ENCODE measurements around the gene WDFY4.

WDFY4 gene

DNA sequence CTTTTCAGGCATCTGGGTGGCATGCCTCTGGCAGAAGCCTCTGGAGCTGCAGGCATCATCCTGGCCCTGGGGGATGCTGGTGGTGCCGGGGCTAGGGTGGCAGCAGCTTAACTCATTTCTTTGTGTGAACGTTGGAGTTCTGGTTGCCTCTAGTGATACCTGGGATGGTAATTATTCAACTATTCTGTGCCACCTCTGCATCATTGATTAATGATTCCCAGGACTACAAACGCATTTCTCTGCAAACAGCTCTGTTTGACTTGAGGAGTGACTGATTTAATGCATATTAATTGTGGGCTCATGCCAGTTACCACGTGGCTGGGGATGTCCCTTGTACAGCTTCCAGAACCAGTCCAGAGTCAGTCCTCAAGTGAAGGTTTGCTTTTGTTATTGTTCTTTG, 199.0 kb downstream of the WDFY4 start:
- DNase-seq = no peak

DNA sequence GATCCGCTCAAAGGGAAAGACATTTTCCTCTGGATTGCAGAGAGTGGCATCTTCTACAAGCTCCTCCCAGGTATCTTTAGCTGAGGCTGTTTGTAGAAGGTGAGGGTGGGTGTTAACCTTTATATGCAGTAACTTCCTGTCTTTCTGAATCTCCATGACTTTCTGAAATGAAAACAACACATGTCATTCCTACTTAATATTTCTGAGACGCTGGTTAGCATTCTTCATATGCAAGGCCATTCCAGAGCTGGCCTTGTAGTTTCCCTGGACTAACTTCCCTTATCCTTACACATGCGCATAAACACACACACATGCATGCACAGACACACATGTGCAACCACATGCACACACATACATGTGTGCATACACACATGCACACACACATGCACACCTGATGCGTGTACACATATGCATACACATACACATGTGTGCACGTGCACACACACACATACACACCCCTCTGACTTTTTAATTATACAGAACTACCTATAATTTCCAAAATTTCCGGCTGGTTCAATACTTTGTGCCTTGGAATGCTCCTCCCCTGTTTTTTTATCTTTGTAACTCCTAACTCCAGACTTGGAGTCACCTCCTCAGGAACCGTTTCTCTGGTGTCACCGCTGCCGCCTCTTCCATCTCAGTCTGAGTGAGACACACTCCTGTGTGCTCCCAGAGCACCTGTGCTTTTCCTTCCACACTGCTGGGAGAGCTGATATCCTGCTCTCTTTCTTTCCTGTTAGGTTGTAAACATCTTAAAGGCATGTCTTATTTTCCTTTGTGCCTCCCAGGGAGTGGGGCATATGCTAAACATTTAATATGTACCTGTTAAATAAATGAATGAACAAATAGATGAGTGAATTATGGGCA, 199.7 kb downstream of the WDFY4 start:
- DNase-seq = no peak

DNA sequence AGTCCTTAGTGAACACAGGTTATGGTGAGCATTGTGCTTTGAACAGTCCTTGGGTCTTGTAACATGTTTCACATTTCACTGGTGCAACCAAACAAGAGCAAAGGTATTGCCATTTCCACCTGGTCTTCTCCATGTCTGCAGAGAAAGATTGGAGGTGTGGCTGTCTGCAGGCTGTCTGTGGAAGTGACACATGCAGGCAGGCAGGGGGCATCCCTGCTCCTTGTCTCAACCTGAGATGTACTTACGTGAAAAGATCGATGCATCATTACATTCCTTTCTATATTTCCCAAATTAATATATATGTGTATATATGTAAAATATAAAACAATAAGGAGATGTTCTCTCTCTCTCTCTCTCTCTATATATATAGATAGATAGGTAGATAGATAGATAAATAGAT, 200.7 kb downstream of the WDFY4 start:
- DNase-seq = no peak

DNA sequence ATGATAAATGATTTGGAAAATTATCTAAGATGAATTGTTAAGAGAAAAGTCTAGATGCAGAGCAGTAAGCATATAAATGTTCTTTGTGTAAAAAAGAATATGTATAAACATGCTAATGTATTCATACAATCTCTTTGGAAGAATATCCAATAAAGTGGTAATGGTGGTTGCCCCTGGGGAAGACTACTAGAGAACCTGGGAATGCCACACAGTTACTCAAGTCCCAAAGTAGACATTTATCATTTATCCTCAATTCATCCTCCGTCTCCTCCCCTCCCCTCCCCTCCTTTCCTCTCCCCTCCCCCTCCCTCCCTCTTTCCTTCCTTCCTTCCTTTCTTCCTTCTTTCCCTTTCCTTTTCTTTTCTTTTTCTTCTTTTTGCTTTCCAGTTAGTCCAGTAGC, 203.3 kb downstream of the WDFY4 start:
- no peak for DNase-seq

DNA sequence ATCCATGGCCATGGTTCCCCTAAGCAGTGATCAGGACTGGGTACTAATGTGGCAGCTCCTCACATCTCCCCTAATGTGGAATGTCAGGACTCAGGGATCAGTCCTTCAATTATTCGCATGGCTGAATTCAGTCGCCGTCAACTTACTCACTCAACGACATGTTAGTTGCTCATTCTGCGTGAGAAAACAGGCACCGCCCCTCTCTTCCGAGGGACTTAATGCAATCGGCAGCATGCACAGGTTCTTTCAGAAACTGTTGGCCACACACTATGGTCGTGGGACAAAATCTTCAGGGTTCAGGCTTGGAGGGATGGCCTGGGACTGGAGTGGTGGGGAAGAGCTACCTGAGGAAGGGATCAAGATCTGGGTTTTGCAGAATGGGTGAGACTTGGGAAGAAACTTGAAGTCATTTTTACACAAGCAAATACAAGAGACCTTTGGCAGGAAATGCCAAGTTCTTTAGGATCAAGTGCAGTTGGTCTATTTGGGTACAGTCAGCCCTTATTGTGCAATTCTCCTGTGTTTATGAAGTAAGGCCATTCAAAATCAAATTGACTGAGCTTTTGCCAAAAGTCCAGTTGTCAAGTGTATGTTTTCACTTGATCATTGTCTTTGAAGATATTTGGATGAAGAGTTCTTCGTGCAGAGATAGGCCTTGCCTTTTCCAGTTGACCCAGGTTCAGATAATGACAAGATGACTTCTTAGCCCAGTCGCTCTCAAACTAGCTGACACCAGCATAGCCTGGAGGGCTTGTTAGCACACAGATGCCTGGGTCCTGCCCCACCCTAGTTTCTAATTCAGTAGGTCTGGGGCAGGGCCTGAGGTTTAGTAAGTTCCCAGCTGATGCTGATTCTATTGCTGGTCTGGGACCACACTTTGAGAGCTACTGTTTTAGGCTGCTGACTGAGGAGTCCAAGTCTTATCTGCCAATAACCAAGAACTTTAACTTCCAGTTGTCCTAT, 206.5 kb downstream of the WDFY4 start:
- DNase-seq = no peak

DNA sequence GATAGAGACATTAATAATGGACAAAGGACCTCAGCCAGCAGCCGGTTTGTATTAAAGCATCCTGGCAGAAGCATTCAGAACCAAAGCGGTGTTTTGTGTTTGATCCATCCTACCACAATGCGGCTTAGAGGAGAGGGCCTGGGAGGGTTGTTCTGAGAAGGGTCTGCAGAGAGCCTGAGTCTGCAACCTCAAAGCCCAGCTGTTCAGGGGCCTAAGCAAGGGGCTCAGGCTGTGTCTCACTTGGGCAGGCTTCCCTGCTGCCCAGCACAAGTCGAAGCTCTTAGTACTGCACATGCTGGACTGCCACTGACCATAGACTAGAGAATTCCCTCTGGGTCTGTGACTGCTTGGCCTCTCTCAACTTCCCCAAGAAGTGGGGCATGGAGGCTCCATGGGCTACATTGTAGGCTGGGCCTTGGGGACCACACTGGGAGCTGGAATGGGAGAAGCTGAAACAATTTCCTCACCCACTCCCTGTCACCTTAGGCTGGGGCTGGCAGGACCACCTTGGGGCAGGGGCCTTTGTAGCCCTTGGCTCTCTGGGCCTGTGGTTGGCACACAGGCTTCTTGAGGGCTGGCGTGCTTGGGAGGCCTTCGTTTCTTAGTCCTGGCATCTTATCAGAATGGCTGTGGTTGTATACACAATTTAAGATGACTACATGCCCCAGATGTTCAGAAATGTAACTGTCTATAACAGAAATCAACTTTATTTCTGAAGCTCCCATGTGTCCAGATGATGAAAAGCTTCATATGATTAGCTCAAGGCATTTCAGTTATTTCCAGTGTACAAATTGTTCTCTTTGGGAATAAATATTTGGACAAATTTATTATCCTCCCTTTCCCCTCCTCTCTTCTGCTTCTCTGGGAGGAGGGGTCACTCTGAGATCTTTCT, 210.5 kb downstream of the WDFY4 start:
- no peak for DNase-seq

DNA sequence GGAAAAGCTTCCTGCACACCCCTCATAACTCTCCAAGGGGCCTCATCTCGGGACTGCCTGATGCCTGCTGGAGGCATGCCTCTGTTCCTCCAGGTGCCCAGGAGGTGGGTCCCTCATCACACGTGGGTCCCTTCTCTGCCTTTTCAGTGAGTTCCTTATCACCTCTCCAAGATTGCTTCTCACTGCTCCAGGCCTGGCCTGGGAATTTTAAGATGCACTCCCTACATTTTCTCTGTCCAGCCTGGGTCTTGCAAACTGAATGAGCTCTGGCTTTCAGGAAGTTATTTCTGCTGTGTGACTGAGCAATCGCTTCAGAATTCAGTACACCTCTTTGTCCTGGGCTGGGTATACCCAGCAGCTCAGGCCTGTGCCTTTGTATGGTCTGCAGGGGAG, 211.1 kb downstream of the WDFY4 start:
- DNase-seq = no peak

DNA sequence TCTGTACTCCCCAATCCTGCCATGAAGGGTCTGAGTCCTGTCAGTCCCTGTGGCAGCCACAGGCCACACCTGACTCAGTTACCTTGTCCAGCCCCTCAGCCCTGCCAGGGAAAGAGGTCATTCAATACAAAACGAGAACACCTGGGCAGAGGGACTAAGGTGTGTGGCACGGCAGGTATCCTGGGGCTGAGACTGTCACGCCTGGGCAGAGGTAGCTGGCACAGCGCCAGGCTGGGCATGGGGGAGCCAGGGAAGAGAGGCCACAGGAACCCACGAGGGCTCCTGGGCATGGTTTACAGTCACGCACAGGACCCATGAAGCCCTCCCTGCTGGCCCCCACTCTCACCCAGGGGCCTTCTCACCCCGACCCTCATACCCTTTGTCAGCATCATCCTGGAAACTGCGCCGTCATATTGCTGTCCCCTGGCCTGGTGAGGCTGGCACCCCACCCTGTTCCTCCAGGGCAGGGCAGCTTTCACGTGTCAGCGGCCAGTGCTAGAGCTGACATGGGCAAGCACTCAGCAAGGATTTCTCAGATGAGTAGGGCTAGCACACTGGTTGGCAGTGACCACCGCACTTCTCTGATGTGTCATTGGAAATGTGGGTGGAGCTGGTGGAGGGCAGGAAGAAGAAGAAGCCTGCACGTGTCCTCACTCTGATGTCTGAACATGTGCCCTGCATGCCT, 212.2 kb downstream of the WDFY4 start:
- no peak for DNase-seq

DNA sequence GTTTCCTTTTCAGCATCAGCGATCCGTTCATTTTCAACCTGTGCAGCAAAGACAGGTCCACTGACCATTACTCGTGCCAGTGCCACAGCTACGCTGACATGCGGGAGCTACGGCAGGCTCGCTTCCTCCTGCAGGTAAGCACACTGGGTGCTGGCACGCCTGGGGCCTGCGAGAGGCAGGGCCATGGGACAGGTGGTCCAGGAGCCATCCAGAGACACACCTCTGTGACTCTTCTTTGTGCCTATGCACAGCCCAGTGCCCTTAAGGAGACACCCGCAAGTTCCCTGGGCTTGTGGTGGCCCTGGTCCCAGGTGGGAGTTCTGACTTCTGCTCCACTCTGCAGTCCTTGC, 212.7 kb downstream of the WDFY4 start:
- DNase-seq = no peak

DNA sequence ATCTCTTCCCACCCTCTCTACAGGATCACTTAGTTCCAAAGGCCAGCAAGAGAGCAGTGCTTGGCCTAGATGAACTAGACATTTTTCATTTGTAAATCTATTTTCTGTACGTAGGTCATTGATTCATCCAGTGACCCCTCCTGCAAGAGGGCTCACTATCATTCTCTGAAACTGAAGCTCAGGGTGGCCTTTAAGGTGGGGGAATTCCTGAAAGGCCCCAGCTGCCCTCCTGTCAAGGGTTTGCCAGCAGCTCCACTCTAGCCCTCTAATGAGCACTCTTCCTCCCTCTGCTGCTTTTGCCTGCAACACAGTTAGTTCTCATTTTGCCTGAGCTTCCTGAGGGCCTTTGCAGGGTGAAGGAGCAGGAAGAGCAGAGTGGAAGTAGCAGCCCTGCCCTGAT, 213.8 kb downstream of the WDFY4 start:
- DNase-seq = no peak

DNA sequence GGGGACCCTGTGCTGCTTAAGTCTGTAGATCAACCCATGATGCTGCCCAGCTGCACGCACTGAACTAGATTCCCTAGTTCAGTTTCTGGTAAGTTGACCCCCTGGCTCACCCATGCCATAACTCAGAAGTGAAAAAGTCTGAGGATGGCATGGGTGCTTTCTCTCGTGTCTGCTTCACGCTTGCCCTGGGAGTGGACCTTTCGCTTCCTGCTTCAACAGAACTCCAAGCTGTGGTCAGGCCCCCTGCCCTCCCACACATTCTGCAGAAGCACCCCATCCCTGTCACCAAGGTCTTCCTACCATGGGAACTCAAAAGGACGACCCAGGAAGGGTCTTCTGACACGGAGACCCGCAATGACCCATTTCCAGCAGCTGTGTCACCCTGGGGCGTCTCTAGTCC, 215.1 kb downstream of the WDFY4 start:
- no peak for DNase-seq

DNA sequence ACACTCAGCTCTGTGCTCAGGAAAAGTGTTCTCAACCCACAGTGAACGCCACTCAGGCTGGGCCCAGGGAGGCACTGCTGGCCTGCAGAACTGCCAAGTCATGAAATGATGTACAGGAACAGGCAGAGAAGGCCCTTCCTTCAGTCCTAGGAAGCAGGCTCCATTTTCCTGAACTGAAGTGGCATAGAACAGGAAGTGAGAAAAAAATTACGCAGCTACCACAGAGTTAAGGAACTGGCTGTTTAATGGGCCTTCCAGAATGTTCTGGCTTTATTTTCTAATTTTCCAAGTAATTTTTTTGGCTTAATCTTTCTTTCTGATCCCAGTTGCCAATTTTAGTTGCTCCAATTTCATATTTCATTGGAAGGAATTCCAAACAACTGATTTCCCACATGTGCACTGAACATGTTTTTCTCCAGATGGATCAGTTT, 215.7 kb downstream of the WDFY4 start:
- DNase-seq = no peak

DNA sequence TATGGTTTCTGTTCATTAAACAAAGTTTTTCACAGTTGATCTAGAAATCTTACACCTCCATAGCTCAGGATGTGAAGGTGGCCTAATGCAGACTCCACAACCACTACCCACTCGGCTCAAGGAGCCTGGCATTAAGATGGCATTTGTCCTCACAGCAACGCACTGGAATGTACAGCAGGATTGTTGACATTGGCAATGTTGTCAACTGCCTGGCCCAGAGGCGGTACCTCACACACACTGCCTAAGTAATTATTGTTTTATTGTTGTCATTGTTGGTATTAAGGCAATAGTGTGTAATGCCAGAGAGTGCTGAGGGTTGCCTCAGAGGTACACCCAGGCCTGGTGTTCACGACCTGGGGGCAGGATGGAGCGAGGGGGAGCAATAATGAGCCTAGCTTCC, 216.6 kb downstream of the WDFY4 start:
- no peak for DNase-seq

DNA sequence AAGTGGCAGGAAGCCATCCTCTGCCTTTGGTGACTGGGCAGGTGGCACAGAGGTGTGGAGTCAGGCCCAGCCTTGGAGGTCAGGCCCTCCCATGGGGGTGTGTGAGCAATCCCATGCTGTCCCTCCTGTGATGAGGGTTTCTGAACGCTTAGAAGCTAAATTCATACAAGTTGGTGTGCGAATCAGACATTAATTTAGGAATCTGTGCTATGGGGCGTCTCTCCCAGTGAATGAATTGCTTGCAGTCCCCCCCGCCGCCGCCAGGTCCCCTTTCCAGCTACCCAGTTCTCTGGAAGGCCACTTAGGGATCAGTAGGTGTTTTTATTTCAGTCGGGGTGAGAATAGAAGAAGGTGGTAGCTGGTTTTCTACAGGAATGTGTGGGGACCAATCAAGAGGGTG, 217.4 kb downstream of the WDFY4 start:
- no peak for DNase-seq

DNA sequence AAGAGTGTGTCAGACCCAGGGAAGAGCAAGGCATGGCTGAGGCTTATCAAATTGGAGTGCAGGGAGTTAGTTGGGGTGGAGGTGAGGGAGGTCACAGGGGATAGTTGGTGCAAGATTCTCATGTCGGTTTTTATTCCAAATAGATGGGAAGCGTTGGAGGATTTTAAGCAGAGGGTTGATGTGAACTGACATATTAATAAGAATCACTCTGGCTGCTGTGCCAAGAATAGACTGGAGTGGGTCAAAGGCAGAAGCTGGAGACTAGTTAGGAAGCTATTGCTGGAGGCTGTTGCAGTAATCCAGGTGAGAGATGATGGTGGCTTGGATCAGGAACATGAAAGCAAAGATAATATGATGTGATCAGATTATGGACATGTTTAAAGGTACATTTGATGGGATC, 218.5 kb downstream of the WDFY4 start:
- no peak for DNase-seq

DNA sequence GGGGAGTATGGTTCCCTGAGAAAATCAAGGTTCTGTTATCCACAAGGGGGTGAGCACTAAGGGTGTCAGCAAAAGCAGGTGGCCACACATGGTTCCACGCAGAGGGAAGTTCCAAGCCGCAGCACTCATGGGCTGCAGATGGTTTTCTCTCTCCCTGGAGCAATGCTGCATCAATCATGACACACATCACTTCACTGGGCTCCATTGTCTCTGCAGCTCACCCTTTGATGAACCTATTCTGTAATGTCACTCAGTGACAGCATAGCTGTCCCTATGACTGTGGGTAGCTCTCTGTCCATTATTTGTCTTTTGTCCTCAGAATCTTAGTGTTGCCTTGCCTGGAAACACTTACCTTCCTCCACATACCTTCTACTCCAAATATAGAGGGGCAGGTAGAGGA, 220.2 kb downstream of the WDFY4 start:
- no peak for DNase-seq

DNA sequence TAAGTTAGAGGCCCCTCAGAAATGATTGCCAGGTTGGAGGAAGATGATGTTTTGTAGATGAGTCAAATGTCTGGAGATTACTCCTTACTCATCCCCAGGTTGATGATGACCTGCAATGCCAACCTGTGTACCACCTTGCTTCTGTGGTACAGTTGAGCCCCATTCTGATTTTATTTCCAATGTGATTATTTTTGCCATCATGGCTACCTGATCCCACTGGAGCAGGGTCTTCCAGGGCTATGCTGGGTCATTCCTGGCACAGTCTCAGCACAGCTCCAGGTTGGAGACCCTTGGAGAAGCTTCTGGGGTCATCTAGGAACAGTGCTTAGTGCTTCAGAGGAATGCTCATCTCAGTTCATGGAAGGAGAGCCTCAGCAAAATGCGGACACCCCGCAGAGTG, 220.6 kb downstream of the WDFY4 start:
- DNase-seq = no peak

DNA sequence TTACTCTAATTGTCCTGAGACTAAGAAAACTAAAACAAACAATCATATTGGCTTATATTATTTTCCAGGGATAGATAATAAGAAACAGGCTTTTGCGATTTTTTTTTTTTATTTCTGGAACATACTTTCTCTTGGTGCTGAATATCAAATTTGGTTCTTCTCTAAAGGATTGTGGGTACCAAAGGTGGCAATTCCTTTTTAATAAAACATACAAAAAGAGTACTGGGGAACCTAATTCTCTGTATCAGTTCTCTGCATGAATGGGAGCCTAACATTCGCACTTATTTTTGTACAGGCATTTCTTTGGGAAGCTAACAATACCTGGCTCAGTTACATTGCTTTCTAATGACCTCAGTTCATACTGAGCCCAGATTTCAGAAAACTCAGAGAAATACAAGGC, 222.2 kb downstream of the WDFY4 start:
- no peak for DNase-seq

DNA sequence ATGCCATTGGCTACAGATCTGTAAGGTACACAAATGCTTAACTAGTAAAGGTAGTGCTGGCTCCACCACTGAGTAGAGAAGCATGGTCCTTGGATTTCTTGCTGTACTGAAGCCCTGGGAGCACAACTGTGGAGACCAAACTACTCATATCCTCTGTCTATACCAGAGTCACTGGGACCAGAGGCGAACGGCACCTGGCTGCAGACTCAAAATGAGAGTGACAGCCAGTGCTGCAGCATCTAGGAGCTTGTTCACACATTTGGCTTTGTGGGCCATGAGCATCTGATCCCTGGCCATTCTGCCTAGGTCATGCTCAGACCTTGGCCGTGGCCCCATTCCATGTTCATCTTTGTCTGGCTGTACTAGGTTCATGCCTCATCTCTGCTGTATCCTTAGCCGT, 223.1 kb downstream of the WDFY4 start:
- no peak for DNase-seq

DNA sequence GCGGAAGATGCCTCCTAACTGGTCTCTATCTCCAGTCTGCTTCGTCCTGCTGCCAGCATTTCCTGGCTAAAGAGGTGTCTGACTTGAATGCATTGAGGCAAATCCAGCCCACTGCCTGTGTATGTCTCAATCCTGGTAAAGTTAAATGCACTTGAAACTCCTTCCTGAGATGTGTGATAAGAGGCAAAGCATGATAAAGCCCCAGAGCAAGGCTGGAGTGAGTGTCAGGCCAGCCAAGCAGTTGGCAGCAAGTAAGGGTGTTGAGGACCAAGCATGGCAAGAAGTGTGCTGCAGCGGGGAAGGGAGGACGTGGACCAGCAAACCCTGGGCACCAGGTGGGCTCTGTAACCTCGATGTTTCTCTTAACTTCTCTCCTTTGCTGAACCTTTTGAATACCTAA, 225.9 kb downstream of the WDFY4 start:
- DNase-seq = no peak

DNA sequence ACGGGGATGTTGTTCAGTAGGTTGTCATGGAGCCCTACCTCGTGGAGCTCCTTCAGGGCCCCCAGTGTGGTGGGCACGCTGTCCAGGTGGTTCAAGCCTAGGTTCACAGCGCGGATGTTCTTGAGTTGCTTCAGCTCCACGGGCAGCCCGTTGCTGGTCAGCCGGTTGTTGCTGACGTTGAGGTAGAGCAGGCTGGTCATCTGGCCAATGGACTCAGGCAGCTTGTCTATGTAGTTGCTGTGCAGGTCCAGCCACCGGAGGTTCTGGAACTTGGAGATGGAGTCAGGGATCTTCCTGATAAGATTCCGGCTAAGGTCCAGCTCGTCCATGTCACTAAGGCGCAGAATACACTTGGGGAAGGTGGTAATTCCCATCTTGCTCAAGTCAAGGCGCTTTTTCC, 229.0 kb downstream of the WDFY4 start:
- DNase-seq = no peak

DNA sequence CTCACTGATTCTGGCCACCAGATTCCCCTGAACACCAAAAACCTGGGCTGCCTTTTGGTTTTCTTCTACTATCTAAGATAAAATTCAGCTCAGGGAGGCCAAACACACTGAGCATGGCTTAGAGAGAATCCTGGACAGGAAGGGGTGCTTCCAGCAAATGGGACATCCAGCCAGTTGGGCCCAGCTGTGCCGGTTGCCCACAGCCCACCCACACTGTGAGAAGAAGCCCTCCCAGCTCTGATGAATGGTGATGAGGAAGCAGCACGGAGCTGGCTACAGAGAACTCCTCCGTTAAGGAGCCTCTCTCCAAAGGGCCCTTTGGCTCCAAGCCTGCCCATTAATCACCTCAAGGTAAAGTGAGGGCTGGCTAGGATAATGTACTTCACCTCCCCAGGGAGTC, 239.1 kb downstream of the WDFY4 start:
- no peak for DNase-seq
